Esophagus squamous epithelium (tissue), 4 donors: Measurements from ENCODE around the gene IMMP2L.

ENCODE experiments used
- CTCF ChIP-seq, 6 experiments: fragments of 450-650 bp in 4 of 6; fragments of 200-600 bp in 2 of 6; sonication (generic) in 2 of 6; IDR thresholded peaks; one replicate each; pipeline ENCODE4 v1.5.1; 2016 to 2019; ENCODE audit warnings: antibody characterized with exemption in 6 of 6, mild to moderate bottlenecking in 4 of 6, moderate library complexity in 4 of 6
- POLR2A ChIP-seq, 4 donors: fragments of 450-650 bp; IDR thresholded peaks; one replicate each; pipeline ENCODE4 v1.6.1; 2017; ENCODE audit warnings: antibody characterized with exemption in 4 of 4, mild to moderate bottlenecking in 4 of 4, moderate library complexity in 3 of 4

GRCh38 chr7:111339006-111339405 is 223.3 kb downstream of the IMMP2L start:
- TF ChIP-seq CTCF (IDR thresholded peaks at IDR 0.05) (no peak), POLR2A (IDR thresholded peaks at IDR 0.05) (no peak)
